HuH-7 (cell line): Measurements from ENCODE around the gene ZBTB4.
A peak's percentile ranks its signal among the peaks of the same experiment; 100 is the strongest.

Experiments used
- DNase-seq: peaks from one replicate; pipeline ENCODE4 v3.0.0; 2011; ENCODE audit warnings: low spot score

ZBTB4 gene, protein sequence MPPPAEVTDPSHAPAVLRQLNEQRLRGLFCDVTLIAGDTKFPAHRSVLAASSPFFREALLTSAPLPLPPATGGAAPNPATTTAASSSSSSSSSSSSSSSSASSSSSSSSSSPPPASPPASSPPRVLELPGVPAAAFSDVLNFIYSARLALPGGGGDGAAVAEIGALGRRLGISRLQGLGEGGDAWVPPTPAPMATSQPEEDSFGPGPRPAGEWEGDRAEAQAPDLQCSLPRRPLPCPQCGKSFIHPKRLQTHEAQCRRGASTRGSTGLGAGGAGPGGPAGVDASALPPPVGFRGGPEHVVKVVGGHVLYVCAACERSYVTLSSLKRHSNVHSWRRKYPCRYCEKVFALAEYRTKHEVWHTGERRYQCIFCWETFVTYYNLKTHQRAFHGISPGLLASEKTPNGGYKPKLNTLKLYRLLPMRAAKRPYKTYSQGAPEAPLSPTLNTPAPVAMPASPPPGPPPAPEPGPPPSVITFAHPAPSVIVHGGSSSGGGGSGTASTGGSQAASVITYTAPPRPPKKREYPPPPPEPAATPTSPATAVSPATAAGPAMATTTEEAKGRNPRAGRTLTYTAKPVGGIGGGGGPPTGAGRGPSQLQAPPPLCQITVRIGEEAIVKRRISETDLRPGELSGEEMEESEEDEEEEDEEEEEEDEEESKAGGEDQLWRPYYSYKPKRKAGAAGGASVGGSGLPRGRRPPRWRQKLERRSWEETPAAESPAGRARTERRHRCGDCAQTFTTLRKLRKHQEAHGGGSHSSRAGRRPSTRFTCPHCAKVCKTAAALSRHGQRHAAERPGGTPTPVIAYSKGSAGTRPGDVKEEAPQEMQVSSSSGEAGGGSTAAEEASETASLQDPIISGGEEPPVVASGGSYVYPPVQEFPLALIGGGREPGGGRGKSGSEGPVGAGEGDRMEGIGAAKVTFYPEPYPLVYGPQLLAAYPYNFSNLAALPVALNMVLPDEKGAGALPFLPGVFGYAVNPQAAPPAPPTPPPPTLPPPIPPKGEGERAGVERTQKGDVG

DNA sequence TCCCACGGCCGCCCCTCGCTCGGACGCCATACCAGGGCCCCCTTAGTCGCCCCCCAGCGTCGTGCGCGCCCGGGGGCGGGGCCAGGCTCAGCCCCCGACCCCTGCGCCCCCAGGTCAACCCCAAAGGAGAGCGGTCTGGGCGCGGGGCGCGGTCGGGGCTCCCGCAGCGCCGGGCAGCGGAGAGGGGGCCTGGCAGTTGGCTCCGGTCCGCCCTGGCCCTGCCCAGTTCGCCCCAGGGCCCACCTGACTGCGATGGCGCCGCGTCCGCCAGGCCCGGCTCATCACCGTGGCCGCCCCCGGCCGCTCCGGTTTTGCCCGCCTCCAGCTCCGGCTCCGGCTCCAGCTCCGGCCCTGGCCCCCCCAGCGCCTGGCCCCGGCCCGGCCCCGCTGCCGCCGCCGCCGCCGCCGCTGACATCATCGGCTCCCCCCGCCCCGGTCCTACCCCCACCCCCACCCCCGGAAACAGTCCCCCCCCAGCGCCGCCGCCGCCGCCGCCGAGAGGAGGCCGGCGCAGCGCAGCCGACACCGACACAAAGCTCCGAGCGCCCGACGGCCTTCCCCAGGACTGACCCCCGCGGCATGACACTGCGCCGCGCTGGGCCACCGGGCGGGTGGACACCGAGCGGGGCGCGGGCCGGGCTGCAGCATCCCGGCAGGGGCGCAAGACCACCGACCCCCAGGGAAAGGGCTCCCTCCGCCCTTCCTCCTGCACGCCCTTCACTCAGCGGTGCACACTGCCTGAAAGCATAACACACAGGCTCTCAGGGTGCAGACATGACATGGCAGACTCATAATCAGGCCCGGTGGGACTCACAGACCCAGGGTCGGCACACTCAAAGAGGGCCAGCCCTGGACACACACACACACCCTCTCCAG is at the start of gene ZBTB4:
Gene ZBTB4 (minus strand): TSS at position 419 of the 876 bp plus-strand sequence. CDS start 12,830 bp downstream, outside the sequence.
- peak; percentile 53 for DNase-seq

DNA sequence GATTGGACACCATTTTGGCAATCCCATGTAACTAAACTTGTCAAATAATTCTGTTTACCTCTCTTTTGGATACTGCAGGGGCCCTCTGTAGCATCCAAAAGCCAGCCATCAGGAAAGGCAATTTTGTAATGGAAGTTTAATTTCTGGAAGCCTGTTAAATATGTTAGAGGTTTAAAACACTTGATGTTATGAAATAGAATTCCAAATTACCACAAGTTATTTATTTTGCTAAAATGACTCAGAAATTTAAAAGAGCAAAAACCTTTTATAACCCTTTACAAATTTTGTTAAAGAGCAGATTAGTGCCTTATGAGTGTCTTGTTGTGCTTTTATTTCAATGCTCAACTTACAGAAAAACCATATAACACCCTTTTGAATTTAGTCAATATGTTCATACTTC is 49.4 kb upstream of the ZBTB4 start:
- no peak for DNase-seq

DNA sequence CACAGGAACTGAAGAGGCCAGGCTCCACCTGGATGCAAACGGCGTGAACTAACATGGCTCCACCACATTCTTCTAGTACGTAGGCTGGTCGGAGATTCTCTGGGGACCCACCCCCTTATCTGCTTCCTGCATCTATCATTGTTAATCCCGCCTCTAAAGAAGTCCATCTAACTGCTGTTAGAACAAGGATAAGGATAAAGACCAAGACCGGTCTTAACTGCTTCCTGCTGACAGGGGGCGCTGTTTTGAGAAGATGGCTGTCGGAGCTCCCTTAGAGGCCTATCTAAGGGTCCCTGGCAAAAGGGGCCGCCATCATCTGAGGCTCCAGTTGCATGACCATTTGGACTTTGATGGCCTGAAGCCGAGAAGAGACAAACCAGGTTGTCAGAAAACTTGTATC is 43.6 kb upstream of the ZBTB4 start:
- DNase-seq, result no peak

- DNase-seq, result no peak
Measured at GRCh38 chr17:7515911-7516610, 36.6 kb upstream of the ZBTB4 start.

GRCh38 chr17:7513850-7514419 is 34.5 kb upstream of the ZBTB4 start:
- no peak for DNase-seq

DNA sequence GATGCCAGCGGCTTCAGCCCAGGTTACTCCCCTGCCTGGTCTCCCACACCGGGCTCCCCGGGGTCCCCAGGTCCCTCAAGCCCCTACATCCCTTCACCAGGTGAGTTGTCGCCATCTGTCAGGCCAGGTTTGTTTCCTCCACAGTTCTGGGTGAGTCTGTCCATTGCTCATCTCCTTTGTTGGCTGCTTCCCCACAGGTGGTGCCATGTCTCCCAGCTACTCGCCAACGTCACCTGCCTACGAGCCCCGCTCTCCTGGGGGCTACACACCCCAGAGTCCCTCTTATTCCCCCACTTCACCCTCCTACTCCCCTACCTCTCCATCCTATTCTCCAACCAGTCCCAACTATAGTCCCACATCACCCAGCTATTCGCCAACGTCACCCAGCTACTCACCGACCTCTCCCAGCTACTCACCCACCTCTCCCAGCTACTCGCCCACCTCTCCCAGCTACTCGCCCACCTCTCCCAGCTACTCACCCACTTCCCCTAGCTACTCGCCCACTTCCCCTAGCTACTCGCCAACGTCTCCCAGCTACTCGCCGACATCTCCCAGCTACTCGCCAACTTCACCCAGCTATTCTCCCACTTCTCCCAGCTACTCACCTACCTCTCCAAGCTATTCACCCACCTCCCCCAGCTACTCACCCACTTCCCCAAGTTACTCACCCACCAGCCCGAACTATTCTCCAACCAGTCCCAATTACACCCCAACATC is 33.6 kb upstream of the ZBTB4 start:
- DNase-seq, result no peak

DNA sequence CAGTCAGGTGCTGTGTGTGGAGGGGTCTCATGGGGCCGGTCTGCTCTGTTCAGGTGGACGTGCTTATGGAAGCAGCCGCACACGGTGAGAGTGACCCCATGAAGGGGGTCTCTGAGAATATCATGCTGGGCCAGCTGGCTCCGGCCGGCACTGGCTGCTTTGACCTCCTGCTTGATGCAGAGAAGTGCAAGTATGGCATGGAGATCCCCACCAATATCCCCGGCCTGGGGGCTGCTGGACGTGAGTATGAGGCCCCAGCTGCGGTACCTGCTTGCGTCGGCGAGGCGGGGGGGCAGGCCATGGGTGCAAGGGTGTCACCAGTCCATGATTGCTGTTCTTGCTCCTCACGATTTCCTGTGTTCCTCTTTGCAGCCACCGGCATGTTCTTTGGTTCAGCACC is 32.7 kb upstream of the ZBTB4 start:
- DNase-seq, result no peak

DNA sequence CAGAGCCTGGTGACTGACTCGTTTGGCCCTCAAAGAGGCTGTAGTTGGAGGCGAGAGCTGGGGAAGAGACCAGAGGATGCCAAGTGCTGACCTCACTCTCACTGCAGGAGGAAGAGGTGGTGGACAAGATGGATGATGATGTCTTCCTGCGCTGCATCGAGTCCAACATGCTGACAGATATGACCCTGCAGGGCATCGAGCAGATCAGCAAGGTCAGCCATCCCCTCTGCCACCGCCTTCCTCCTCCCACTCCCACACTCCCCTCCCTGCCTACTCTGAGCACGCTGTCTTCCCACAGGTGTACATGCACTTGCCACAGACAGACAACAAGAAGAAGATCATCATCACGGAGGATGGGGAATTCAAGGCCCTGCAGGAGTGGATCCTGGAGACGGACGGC is 31.7 kb upstream of the ZBTB4 start:
- no peak for DNase-seq

GRCh38 chr17:7509937-7510336 is 30.5 kb upstream of the ZBTB4 start:
- DNase-seq, result no peak

DNA sequence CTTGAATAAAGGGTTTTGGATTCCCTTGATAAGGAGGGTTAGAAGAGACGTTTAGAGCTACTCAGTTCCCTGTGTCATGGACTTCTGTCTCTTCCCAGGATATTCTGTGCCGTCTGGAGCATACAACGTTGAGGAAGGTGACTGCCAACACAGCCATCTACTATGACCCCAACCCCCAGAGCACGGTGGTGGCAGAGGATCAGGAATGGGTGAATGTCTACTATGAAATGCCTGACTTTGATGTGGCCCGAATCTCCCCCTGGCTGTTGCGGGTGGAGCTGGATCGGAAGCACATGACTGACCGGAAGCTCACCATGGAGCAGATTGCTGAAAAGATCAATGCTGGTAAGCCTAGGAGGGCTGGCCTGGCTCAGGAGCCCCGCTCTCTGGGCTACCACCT is 29.4 kb upstream of the ZBTB4 start:
- DNase-seq, result no peak

GRCh38 chr17:7508145-7508544 is 28.7 kb upstream of the ZBTB4 start:
- no peak for DNase-seq

- DNase-seq, result no peak
Measured at GRCh38 chr17:7503521-7503920, 24.1 kb upstream of the ZBTB4 start.

DNA sequence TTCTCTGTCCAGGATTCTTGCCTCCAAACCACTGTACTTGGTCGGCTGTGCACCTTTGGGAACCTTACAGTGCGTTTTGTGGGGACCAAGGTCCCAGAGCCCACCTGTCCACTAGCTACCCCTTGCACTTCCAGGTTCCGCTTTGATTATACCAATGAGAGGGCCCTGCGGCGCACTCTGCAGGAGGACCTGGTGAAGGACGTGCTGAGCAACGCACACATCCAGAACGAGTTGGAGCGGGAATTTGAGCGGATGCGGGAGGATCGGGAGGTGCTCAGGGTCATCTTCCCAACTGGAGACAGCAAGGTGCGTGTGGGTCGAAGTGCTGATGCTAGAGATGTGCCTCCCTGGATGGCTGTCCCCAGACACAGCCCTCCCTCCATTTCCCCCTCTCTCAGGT is 23.6 kb upstream of the ZBTB4 start:
- no peak for DNase-seq

DNA sequence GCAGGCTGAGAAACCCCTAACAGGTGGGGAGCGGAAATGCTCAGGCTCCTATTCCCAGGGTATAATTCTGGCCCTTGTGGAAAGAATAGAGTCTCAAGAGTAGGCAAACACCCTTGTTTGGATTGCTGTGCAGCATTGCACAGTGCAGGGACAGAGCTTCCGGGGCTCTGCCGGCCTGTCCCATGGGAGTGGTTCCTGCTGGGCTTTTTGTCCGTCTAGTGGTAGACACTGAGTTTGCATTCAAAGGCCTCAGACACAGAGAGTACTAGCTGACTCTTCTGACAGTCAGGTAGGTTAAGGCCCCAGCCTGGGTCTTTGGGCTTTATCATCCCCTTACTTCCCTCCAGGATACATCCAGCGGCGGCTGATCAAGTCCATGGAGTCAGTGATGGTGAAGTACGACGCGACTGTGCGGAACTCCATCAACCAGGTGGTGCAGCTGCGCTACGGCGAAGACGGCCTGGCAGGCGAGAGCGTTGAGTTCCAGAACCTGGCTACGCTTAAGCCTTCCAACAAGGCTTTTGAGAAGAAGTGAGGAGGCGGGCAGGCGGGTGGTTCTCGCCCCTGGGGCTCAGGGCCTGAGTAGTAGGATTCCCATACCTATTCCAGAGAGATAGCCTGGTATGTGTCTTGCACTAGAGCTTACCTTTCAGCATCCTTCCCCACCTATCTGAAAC is 22.9 kb upstream of the ZBTB4 start:
- DNase-seq, result no peak

GRCh38 chr17:7501729-7502128 is 22.3 kb upstream of the ZBTB4 start:
- DNase-seq, result no peak

- no peak for DNase-seq
Measured at GRCh38 chr17:7499161-7499560, 19.7 kb upstream of the ZBTB4 start.

- no peak for DNase-seq
Measured at GRCh38 chr17:7497636-7498035, 18.2 kb upstream of the ZBTB4 start.

- no peak for DNase-seq
Measured at GRCh38 chr17:7497228-7497627, 17.8 kb upstream of the ZBTB4 start.

DNA sequence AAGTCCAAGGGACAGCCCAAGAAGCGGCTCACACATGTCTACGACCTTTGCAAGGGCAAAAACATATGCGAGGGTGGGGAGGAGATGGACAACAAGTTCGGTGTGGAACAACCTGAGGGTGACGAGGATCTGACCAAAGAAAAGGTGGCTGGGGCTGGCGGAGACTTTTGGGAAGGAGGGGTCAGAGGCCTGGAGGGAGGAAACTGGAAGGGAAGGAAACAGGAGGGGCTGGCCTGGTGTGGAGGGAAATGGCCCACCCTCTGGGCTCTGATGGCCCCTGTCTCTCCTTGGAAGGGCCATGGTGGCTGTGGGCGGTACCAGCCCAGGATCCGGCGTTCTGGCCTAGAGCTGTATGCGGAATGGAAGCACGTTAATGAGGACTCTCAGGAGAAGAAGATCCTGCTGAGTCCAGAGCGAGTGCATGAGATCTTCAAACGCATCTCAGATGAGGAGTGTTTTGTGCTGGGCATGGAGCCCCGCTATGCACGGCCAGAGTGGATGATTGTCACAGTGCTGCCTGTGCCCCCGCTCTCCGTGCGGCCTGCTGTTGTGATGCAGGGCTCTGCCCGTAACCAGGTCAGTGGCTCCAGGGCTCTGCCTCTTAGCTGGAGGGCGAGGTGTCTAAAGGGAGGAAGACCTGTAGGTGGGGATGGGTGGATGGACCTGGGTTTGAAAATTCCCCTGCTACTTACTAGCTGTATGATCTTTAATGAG is 17.2 kb upstream of the ZBTB4 start:
- no peak for DNase-seq
